HEK293 (cell line): Measurements from ENCODE around the gene CLEC4G.

Experiments
- GLI4 ChIP-seq: fragments of 450-650 bp; formaldehyde crosslinking; IDR thresholded peaks from 2 replicates; pipeline ENCODE4 v1.5.1; 2016; ENCODE audit warnings: missing biosample characterization, missing genetic modification characterization
- SCRT2 ChIP-seq: fragments of 450-650 bp; formaldehyde crosslinking; IDR thresholded peaks from 2 replicates; pipeline ENCODE4 v1.5.1; 2016; ENCODE audit warnings: missing biosample characterization, missing genetic modification characterization
- SP2 ChIP-seq: fragments of 450-650 bp; formaldehyde crosslinking; IDR thresholded peaks from 2 replicates; pipeline ENCODE4 v1.5.1; 2016; ENCODE audit warnings: missing biosample characterization, missing genetic modification characterization
- TRIM28 ChIP-seq: IDR thresholded peaks from 2 replicates; pipeline ENCODE4 v1.6.1; 2011; ENCODE audit warnings: low read length, control low read depth, borderline replicate concordance
- YY1 ChIP-seq: fragments of 450-650 bp; formaldehyde crosslinking; IDR thresholded peaks from 2 replicates; pipeline ENCODE4 v1.5.1; 2018; ENCODE audit warnings: missing biosample characterization, missing genetic modification characterization
- ZBTB20 ChIP-seq: fragments of 450-650 bp; formaldehyde crosslinking; IDR thresholded peaks from 2 replicates; pipeline ENCODE4 v1.5.1; 2016; ENCODE audit warnings: missing biosample characterization, missing genetic modification characterization
- ZFHX2 ChIP-seq: fragments of 450-650 bp; formaldehyde crosslinking; conservative IDR thresholded peaks from 2 replicates; pipeline ENCODE4 v1.5.1; 2016; ENCODE audit warnings: missing biosample characterization, missing genetic modification characterization
- ZNF416 ChIP-seq: fragments of 450-650 bp; formaldehyde crosslinking; IDR thresholded peaks from 2 replicates; pipeline ENCODE4 v1.5.1; 2016; ENCODE audit warnings: missing biosample characterization, missing genetic modification characterization
- ZNF791 ChIP-seq: fragments of 450-650 bp; formaldehyde crosslinking; IDR thresholded peaks from 2 replicates; pipeline ENCODE4 v1.5.1; 2016; ENCODE audit warnings: missing biosample characterization, missing genetic modification characterization
- ZNF830 ChIP-seq: fragments of 450-650 bp; IDR thresholded peaks from 2 replicates; pipeline ENCODE4 v1.5.0; 2018; ENCODE audit warnings: missing biosample characterization, missing genetic modification characterization, low read depth, mild to moderate bottlenecking, moderate library complexity
- TF ChIP-seq, protein P1 (sequence below): fragments of 450-650 bp; formaldehyde crosslinking; IDR thresholded peaks from 2 replicates; pipeline ENCODE4 v1.5.1; 2016; ENCODE audit warnings: missing biosample characterization, missing genetic modification characterization

DNA sequence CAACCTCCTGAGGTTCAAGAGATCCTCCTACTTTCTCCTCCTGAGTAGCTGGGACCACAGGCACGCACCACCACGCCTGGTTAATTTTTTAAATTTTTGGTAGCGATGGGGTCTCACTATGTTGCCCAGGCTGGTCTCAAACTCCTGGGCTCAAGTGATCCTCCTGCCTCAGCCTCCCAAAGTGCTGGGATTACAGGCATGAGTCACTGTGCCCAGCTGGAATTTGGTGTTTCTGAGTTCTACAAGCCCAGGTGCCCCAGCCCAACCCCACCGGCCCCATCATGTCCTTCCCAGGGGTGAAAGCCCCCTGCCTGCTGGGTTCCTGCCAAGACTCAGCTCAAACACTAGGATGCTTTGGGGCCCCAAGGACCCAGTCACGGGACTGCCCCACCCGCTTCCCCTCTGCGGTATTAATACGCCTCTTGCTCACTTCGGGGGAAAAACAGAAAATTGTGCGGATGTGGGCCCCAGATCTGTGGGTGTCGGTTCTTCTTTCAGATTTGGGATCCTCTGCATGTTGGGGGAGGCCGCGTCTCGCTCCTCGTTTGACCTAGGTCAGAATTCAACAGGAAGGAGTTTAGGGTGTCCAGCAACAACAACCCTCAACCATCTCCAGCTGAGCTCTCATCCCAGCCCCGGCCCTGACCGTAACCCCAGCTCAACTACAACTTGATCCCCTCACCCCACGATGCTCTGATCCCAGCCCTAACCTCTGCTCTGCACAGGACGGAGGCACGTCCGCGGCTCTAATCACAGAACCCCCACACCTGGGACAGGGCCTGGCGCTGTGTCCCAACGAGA is 26.3 kb downstream of the CLEC4G start:
- TF ChIP-seq, protein P1, sequence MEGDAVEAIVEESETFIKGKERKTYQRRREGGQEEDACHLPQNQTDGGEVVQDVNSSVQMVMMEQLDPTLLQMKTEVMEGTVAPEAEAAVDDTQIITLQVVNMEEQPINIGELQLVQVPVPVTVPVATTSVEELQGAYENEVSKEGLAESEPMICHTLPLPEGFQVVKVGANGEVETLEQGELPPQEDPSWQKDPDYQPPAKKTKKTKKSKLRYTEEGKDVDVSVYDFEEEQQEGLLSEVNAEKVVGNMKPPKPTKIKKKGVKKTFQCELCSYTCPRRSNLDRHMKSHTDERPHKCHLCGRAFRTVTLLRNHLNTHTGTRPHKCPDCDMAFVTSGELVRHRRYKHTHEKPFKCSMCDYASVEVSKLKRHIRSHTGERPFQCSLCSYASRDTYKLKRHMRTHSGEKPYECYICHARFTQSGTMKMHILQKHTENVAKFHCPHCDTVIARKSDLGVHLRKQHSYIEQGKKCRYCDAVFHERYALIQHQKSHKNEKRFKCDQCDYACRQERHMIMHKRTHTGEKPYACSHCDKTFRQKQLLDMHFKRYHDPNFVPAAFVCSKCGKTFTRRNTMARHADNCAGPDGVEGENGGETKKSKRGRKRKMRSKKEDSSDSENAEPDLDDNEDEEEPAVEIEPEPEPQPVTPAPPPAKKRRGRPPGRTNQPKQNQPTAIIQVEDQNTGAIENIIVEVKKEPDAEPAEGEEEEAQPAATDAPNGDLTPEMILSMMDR (tag by site-specific recombination) = no peak
- TF ChIP-seq GLI4 (tag by site-specific recombination) (no peak), SP2 (tag by site-specific recombination) (no peak), ZBTB20 (tag by site-specific recombination) (no peak), ZNF830 (no peak), TRIM28 (no peak), ZNF791 (tag by site-specific recombination) (no peak), ZFHX2 (no peak), YY1 (tag by site-specific recombination) (no peak), SCRT2 (tag by site-specific recombination) (no peak), ZNF416 (tag by site-specific recombination) (no peak)
